ENCODE data around the gene MIA3.

- TF ChIP-seq RCOR1 (IDR thresholded peaks at IDR 0.05; ENCODE audit: insufficient replicate concordance, low read length) (no peak), CTCF (conservative IDR thresholded peaks at IDR 0.05; ENCODE audit: low read depth, low read length) (no peak), POLR2A (IDR thresholded peaks at IDR 0.05; ENCODE audit: low read depth, low read length) (no peak), FOS (IDR thresholded peaks at IDR 0.05; ENCODE audit: low read depth, low read length) (0 out of 2 replicates have a peak, but pooled peaks have one; percentile 3), NFE2L2 (IDR thresholded peaks at IDR 0.05; ENCODE audit: low read depth, low read length) (no peak), SMC3 (IDR thresholded peaks at IDR 0.05; ENCODE audit: low read depth, low read length) (no peak), USF2 (IDR thresholded peaks at IDR 0.05; ENCODE audit: low read depth, low read length) (no peak), CEBPB (IDR thresholded peaks at IDR 0.05; ENCODE audit: low read depth, low read length) (no peak), ELK1 (IDR thresholded peaks at IDR 0.05; ENCODE audit: borderline replicate concordance, low read depth, low read length) (no peak), BHLHE40 (IDR thresholded peaks at IDR 0.05; ENCODE audit: low read depth, low read length) (no peak)
These were observed 9.3 kb downstream of the MIA3 start for GRCh38 chr1:222627232-222627631.
